HCT116 (cell line): Measurements from ENCODE around the gene CTTNBP2. TPM values are rescaled to one million over a fixed set of nuclear protein-coding genes. Genes with fewer than 3 reads are reported as not detected.

Source experiments
- ATAC-seq: fragments of 200-7000 bp; cut with Tn5 transposase; 2 replicates; pipeline ENCODE4 v1.9.1; 2020; ENCODE audit warnings: mild to moderate bottlenecking, moderate library complexity
- BruUV-seq: library from RNA; stranded (reverse); fragments of 400-500 nt; replicated peaks from 2 replicates; lab custom pipeline; 2021; lab: Mats Ljungman, UMichigan
- CTCF ChIA-PET: fragments of 300-600 bp; sonication (Branson Sonifier 250); formaldehyde crosslinking; loops from one replicate; lab custom pipeline; 2021; ENCODE audit warnings: antibody characterized with exemption; lab: Charles Lee
- POLR2A ChIA-PET: fragments of 300-600, 350-600 bp; sonication (Branson Sonifier 250); formaldehyde crosslinking; loops from one replicate; lab custom pipeline; 2021; ENCODE audit warnings: antibody characterized with exemption; lab: Charles Lee
- RAD21 ChIA-PET, 2 experiments: fragments of 300-600 bp; sonication (Branson Sonifier 250); formaldehyde crosslinking; loops; one replicate each; lab custom pipeline; 2023; ENCODE audit warnings: low total read pairs in 2 of 2; ENCODE audit not compliant: uncharacterized antibody in 2 of 2, unreplicated experiment in 2 of 2, low non-redundant PET in 1 of 2; lab: Charles Lee
- DNase-seq: peaks from one replicate; pipeline ENCODE4 v3.0.0-alpha.2; 2010; ENCODE audit warnings: low read depth, low spot score
- H2AFZ ChIP-seq: fragments of 200-600 bp; shearing (Covaris generic), sonication (generic); 2 replicates; pipeline ENCODE4 v1.6.1; 2017; ENCODE audit warnings: low read depth, mixed run types, mixed read lengths, antibody characterized with exemption, low read length; ENCODE audit not compliant: poor library complexity, severe bottlenecking
- H3K27ac ChIP-seq: 2 replicates; pipeline ENCODE4 v1.5.1; 2012; ENCODE audit warnings: low read depth, low read length
- H3K27me3 ChIP-seq: fragments of 200-600 bp; sonication (generic); 2 replicates; pipeline ENCODE4 v1.6.1; 2016; ENCODE audit warnings: mixed run types, low read length, mixed read lengths; ENCODE audit not compliant: insufficient read depth
- H3K36me3 ChIP-seq, 2 experiments: fragments of 200-500 bp in 1 of 2; fragments of 200-600 bp in 1 of 2; sonication (Bioruptor generic) in 1 of 2; sonication (generic) in 1 of 2; 2 replicates each; pipeline versions ENCODE4 v1.5.1 to v1.6.1; 2014 to 2016; ENCODE audit warnings: low read length in 2 of 2, inconsistent platforms in 1 of 2, mixed read lengths in 1 of 2, mixed run types in 1 of 2; ENCODE audit not compliant: insufficient read depth in 2 of 2, control insufficient read depth in 1 of 2
- H3K4me1 ChIP-seq, 2 experiments: fragments of 200-600 bp in 1 of 2; sonication (generic) in 1 of 2; 2 replicates each; pipeline versions ENCODE4 v1.5.1 to v1.6.1; 2012 to 2017; ENCODE audit warnings: low read length in 2 of 2, inconsistent platforms in 1 of 2, mild to moderate bottlenecking in 1 of 2, mixed read lengths in 1 of 2, mixed run types in 1 of 2, moderate library complexity in 1 of 2; ENCODE audit not compliant: insufficient read depth in 2 of 2, control insufficient read depth in 1 of 2
- H3K4me2 ChIP-seq: fragments of 200-600 bp; sonication (generic); 2 replicates; pipeline ENCODE4 v1.6.1; 2017; ENCODE audit warnings: mixed run types, low read length, mixed read lengths
- H3K4me3 ChIP-seq, 2 experiments: fragments of 200-600 bp in 1 of 2; sonication (generic) in 1 of 2; replicated peaks in 1 of 2; 2 replicates each; pipeline ENCODE4 v1.5.1; 2011 to 2016; ENCODE audit warnings: low read length in 2 of 2, control low read depth in 1 of 2, low read depth in 1 of 2, mild to moderate bottlenecking in 1 of 2, mixed read lengths in 1 of 2, mixed run types in 1 of 2
- H3K79me2 ChIP-seq: fragments of 200-600 bp; sonication (generic); 2 replicates; pipeline ENCODE4 v1.6.1; 2017; ENCODE audit warnings: mild to moderate bottlenecking, mixed run types, low read length, moderate library complexity, mixed read lengths; ENCODE audit not compliant: insufficient read depth
- H3K9ac ChIP-seq: fragments of 200-600 bp; sonication (generic); 2 replicates; pipeline ENCODE4 v1.6.1; 2016; ENCODE audit warnings: low read length, mixed read lengths
- H3K9me2 ChIP-seq: fragments of 200-600 bp; sonication (generic), shearing (Covaris generic); 2 replicates; pipeline ENCODE4 v1.6.1; 2017; ENCODE audit warnings: mixed run types, mild to moderate bottlenecking, moderate library complexity; ENCODE audit not compliant: insufficient read depth
- H3K9me3 ChIP-seq, 2 experiments: fragments of 200-500 bp in 1 of 2; fragments of 200-600 bp in 1 of 2; sonication (Bioruptor generic) in 1 of 2; sonication (generic) in 1 of 2; 2 replicates each; pipeline ENCODE4 v1.6.1; 2014 to 2017; ENCODE audit warnings: low read length in 2 of 2, mixed read lengths in 2 of 2, inconsistent platforms in 1 of 2, low read depth in 1 of 2, mild to moderate bottlenecking in 1 of 2, mixed run types in 1 of 2, moderate library complexity in 1 of 2; ENCODE audit not compliant: control insufficient read depth in 1 of 2, insufficient read depth in 1 of 2
- H4K20me1 ChIP-seq: fragments of 200-600 bp; sonication (generic), shearing (Covaris generic); 2 replicates; pipeline ENCODE4 v1.6.1; 2017; ENCODE audit warnings: mixed run types, mild to moderate bottlenecking, moderate library complexity; ENCODE audit not compliant: insufficient read depth
- POLR2A ChIP-seq: IDR thresholded peaks from 2 replicates; pipeline ENCODE4 v1.7.0; 2011; ENCODE audit warnings: borderline replicate concordance; ENCODE audit not compliant: insufficient read depth, insufficient read length; ENCODE audit errors: extremely low read depth
- POLR2AphosphoS5 ChIP-seq: IDR thresholded peaks from 2 replicates; pipeline ENCODE4 v1.6.1; 2011; ENCODE audit warnings: mild to moderate bottlenecking, low read depth, low read length, moderate library complexity
- RAD21 ChIP-seq: IDR thresholded peaks from 2 replicates; pipeline ENCODE4 v1.6.1; 2012; ENCODE audit warnings: low read depth, mild to moderate bottlenecking
- SP1 ChIP-seq: IDR thresholded peaks from 2 replicates; pipeline ENCODE4 v1.6.1; 2012; ENCODE audit warnings: low read depth
- intact Hi-C: fragments of 100-400 bp; cut with micrococcal nuclease; formaldehyde crosslinking; loops from 2 replicates; pipeline ENCODE4 v1.10.0; 2022
- total RNA-seq: library from RNA; stranded (reverse); gene quantifications from one replicate; pipeline ENCODE4 v1.2.1, GENCODE V29; 2021; ENCODE audit not compliant: unreplicated experiment
- TF ChIP-seq, protein P1 (sequence below): IDR thresholded peaks from 2 replicates; pipeline ENCODE4 v1.6.1; 2012
- TF ChIP-seq, protein P2 (sequence below): IDR thresholded peaks from 2 replicates; pipeline ENCODE4 v1.6.1; 2012; ENCODE audit warnings: low read depth

CTTNBP2 gene
- total RNA-seq, 1 experiment from 2014 or later, result 5.4 TPM

DNA sequence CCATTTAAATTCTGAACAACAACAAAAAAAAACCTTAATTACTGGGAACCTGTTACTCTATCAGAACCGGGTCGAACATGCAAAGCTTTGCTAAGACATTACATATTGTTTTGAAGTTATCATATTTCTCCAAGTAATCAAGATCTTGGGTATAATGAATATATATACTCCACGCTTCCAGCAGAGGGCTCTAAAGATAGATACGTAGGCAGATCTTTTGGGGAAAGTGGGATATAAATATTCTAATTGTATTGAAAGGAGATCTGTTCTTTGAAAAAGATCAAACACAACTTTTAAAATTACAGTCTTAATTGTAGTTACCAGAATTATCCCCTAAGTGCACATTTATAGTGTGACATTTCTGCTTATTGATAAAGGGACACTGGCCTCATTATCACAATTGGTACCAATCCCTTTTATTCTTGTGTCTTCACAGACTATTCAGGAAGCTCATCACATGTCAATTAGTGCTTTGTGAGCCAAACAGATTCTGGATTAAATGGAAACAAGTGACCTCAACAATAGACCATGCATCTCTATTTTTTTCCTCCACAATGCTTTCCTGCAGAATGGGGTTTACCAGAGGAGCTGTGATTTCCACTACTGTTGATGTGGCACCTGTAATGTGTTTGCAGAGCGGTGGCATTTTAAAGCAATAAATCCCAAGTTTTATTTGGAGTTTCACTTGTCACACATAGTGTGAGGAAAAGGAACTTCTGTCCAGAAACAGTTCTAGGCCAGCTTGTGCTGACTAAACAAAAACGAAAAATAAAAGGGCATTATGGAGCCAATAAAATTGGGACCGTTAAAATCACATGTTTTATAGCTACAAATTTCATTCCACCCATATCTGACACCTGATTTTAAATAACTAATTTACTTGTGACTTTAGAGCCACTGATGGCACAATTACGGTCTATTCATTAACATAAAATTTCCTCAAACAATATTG, 122.4 kb downstream of the CTTNBP2 start (continued):
- TF ChIP-seq, protein P1, sequence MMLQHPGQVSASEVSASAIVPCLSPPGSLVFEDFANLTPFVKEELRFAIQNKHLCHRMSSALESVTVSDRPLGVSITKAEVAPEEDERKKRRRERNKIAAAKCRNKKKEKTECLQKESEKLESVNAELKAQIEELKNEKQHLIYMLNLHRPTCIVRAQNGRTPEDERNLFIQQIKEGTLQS, result no peak
- peak; percentile 59 for TF ChIP-seq RAD21

DNA sequence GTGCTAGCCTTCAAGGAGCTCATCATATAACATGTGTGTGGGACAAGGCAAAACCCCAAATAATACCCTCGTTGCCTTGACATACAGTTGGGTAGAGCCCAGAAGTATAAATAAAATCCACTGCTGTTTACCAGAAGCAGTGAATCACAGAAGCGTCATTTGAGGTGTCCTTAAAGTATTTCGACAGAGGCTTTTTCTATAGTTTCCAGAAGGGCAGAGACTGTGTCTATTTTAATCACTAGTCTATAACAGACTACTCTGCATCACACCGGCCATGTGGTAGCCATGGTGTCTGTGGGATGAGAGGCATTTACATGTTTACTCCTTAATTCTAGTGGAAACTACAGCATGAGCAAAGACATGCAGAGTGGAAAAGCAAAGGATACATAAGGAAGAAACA, 131.3 kb downstream of the CTTNBP2 start:
- no peak overlapping the region for H2AFZ ChIP-seq
- H3K27ac ChIP-seq, result no peak overlapping the region
- H3K36me3 ChIP-seq, result no peaks in the 10 kb centered on the region
- H3K4me1 ChIP-seq, result no peaks in the 10 kb centered on the region
- H3K9me3 ChIP-seq, result no peaks in the 10 kb centered on the region
- ChIA-PET RAD21 (no interaction called here), CTCF (no interaction called here), POLR2A (no interaction called here)
- H3K27me3 ChIP-seq, result no peaks in the 10 kb centered on the region
- ATAC-seq (no peak), DNase-seq (no peak)
- BruUV-seq, result no TSS peak
- no peaks in the 10 kb centered on the region for H3K79me2 ChIP-seq
- H4K20me1 ChIP-seq, result no peaks in the 10 kb centered on the region
- intact Hi-C loops, result no loop called here
- H3K9me2 ChIP-seq, result no peaks in the 10 kb centered on the region
- H3K4me3 ChIP-seq, result no peak overlapping the region
- H3K4me2 ChIP-seq, result no peak overlapping the region
- no peak overlapping the region for H3K9ac ChIP-seq
- TF ChIP-seq, protein P2, sequence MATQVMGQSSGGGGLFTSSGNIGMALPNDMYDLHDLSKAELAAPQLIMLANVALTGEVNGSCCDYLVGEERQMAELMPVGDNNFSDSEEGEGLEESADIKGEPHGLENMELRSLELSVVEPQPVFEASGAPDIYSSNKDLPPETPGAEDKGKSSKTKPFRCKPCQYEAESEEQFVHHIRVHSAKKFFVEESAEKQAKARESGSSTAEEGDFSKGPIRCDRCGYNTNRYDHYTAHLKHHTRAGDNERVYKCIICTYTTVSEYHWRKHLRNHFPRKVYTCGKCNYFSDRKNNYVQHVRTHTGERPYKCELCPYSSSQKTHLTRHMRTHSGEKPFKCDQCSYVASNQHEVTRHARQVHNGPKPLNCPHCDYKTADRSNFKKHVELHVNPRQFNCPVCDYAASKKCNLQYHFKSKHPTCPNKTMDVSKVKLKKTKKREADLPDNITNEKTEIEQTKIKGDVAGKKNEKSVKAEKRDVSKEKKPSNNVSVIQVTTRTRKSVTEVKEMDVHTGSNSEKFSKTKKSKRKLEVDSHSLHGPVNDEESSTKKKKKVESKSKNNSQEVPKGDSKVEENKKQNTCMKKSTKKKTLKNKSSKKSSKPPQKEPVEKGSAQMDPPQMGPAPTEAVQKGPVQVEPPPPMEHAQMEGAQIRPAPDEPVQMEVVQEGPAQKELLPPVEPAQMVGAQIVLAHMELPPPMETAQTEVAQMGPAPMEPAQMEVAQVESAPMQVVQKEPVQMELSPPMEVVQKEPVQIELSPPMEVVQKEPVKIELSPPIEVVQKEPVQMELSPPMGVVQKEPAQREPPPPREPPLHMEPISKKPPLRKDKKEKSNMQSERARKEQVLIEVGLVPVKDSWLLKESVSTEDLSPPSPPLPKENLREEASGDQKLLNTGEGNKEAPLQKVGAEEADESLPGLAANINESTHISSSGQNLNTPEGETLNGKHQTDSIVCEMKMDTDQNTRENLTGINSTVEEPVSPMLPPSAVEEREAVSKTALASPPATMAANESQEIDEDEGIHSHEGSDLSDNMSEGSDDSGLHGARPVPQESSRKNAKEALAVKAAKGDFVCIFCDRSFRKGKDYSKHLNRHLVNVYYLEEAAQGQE, result no peak
- TF ChIP-seq POLR2A (no peak), POLR2AphosphoS5 (no peak), SP1 (no peak)
